HG03469 (cell line): ENCODE measurements around the gene ONECUT1.

ENCODE experiments used
- ATAC-seq: cut with Tn5 transposase; IDR thresholded peaks from one replicate; pipeline ENCODE4 v1.9.1; 2021; ENCODE audit warnings: mild to moderate bottlenecking, moderate library complexity, moderate number of reproducible peaks; ENCODE audit not compliant: unreplicated experiment

ONECUT1 gene

GRCh38 chr15:52797625-52798501, 7.7 kb upstream of the ONECUT1 start:
- no peak for ATAC-seq

- no peak for ATAC-seq
Observed at GRCh38 chr15:52796753-52797520, 6.8 kb upstream of the ONECUT1 start.

GRCh38 chr15:52796228-52796521, 6.0 kb upstream of the ONECUT1 start:
- ATAC-seq, result no peak

DNA sequence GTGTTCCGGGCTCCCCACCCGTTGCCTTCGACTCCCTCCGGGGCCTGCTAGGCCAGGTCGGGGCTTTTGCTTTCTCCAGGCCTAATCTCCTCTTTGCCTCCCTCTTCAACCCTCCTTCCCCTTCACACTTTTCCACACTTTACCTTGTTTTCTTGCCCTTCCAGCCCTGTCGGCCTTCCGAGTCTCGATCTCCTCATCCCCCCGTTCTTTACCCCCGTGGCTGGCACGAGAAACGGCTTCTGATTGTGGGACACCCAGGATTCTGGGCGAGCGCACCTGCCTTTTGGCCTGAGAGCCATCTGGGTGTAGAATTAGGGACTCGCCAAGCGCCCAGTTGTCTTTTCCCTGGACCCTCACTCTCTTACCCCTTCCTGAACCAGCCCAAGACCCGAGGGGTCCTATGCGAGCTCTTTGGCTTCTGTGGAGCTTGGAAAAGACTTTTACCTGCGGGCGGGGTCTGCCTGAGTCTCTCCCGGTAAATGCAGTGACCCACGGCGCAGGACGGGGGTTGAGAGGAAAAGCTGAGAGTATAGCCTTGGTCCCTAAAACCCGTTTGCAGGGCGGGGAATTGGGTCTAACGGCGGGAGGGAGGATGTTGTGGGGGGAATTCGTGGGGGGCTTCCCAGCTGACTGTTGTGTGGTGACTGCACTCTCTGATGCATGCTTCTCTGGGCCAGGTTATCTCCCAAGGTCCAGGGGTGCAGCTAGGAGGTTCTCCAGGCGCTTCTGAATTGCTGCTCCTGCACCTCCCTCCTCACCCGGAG, 5.5 kb upstream of the ONECUT1 start:
- ATAC-seq, result no peak

DNA sequence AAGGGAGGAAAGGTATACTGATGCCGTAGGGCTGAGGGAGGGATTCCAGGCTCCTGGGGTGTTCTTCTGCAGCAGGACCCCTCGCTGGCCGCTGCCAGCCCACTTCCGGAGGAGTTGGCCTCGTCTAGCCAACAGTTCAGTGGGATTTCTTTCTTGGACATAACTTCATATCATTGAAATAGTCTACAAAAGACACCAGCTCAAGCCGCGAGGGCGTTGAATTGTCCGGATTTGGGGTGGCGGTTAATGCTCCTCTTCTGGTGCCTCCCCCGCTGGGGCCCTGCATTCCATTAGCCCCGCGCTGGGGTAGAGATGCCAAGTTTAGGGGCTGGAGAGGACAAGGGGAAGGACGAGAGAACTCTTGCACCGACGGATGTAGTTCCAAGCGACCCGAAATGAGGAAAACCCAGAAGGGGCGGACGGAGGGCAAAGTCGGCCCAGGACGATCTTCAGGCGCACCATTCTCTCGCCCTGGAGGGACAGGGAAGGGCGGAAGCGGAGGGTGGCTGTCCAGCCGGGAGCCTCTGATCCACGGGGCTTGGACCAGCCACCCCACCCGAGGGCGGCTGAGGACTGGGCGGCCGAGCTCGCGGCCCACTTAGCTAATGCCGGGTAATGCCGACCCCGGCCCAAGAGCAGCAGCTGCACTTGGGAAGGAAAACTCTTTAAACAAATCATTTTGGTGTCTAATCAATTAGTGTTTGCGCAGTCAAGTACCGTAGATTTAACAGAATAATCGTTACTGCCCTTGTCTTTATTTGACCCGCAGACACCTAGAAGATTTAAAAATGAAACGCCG, 4.7 kb upstream of the ONECUT1 start:
- ATAC-seq, result no peak

DNA sequence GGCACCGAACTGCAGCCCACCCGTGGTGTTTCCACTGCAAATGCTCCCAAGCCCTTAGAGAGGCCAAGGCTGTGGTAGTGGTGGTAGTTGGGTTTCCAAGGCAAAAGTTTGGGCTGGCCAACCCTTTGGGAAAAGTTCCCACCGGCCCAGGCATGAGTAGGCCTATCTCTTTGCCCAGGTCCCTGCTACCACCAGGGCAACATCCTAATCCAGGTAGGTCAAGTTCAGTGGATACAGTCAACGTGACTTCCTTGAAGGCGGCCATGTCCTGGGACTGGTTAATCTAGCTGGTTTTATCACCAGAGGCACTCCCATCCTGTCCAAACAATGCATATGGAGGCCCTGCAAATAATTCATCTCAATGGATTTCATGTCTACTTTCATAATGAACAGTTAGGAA, 1.6 kb upstream of the ONECUT1 start:
- no peak for ATAC-seq

- ATAC-seq, result no peak
Observed at GRCh38 chr15:52790941-52791751, 1.0 kb upstream of the ONECUT1 start.

DNA sequence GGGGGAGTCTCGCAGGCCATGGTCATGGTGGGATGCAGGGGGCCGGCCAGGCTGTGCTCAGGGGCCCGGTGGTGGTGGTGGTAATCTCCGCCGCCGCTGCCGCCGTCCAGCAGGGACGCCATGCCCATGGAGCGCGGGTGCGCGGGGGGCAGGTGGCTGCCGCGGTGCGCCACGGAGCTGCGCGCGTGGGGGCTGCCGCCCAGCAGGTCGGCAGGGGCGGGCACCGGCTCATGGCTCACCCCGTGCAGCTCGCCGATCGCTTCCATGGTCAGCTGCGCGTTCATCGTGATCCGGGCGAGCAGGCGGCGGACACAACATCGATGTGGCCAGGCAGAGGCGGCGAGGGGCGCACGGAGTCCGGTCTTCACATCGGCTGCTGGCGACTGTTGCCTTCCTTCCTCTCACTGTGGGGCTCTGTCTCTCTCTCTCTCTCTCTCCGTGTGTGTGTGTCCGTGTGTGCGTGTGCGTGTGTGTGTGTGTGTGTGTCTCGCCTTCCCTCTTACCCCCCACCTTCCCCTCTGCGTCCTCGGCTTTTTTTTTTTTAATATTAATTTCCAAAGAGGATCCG, 451 bp downstream of the ONECUT1 start:
- ATAC-seq, result no peak

GRCh38 chr15:52789008-52789600, 1.0 kb downstream of the ONECUT1 start:
- no peak for ATAC-seq

DNA sequence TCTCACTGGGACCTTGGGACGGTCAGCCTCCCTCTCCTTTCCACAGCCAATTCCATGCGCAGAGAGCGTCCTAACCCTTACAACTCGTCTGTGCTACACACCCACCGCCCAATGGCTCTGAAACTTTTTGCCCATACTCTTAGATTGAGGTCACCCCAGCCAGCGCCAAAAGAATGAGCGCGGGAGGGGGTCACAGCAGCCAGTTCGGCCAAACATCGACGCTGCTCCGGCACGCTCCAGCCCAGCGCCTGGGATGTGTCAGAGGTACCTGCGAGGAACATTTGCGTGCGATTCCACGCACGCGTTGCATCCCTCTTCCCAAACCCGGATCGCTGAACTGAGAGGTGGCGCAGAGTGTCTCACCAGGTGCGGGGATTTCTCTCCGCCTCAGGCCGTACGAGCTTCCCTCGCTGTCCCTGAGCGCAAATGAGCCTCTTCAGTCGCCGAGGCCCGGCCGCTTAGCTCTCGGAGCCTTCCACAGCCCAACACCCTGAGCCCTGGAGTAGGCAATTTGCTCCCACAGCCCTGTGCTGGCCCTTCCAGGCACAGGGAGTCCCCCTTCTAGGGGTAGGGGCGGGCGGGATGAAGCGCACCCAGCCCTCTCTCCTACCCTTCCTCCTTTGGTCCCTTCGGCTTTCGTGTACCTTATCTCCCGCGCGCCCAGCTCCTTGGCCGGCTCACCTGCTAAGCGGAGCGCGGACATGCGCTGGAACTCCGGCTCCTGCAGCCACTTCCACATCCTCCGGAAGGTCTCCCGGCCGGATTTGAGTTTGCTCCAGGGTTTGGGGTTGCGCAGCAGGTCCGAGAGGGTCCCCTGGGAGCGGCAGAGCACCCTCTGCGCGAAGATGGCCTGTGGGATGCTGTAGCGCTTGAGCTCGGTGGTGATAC, 1.8 kb downstream of the ONECUT1 start:
- no peak for ATAC-seq

DNA sequence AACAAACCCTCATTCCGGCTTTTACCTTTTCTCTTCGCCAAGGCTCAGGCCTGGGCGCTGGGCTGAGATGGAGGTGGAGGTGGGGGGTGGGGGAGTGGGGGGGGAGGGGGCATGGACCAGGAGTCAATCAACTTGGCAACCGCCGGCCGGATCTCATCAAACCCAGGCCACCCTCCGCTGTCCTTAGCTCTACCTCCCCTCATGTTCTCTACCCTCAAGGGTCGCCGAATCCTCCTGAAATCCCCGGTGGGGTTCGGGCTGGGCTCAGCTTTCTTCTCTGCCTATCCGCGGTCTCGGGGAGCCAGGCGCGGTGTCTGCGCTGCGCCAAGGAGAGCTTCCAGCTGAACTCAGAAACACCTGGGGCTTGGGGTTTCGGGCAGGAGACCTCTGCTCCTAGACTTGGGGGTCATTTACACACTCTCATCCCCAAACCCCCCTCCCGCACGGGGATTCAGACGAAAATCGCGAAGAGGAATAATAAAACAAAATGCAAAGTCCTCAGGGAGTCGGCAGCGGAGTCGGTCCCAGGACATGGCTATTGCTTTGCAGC, 2.5 kb downstream of the ONECUT1 start:
- ATAC-seq, result no peak

DNA sequence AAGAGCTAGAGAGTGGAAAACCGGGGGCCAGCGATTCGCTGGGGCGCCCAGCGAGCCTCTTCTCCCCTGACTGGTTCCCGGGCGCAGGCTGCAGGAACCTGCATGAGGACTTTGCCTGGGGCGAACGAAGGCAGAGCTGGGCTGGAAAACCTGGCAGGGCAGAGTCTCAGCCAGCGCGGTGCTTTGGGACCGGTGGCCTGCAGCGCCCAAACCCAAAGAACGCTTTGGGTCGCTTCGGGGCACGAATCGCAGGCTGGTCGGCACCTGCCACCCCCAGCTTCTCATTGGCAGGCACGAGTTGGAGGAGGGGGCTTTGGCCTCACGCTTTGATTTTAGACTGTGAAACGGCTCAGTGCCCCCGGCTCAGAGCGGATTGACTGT, 3.0 kb downstream of the ONECUT1 start:
- no peak for ATAC-seq

DNA sequence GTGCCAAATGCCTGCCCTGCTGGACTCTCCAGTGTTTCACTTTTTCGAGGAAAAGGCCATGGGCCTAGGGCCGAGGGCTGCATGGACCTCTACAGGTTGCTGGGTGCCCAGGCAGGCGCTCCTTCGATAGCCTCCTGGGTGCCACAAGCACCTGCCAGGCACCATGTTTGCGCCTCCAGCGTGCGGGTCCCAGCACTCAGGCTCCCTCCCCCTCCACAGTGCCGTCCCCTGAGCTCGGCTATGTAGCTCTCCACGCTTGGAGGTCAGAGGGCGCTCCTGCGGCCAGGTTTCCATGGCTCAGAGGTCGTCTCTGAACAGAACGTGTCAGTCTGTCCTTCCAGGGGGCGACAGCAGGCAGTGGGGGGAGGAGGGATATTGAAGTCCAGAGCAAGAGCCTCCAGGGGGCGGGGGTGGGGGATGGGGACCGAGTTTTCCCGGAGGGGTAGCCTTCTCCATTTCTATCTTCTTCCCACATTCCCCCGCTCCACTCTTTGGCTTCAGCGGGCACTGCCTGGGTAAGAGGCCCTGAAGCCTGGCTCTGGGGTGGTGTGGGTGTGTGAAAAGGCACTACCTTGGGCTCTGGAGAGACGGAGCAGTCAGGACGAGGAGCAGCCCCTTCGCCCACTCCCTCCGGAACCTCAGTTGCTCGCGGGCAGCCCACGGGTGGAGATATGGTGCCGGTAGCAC, 3.6 kb downstream of the ONECUT1 start:
- ATAC-seq, result no peak

- no peak for ATAC-seq
Observed at GRCh38 chr15:52785672-52786406, 4.3 kb downstream of the ONECUT1 start.

DNA sequence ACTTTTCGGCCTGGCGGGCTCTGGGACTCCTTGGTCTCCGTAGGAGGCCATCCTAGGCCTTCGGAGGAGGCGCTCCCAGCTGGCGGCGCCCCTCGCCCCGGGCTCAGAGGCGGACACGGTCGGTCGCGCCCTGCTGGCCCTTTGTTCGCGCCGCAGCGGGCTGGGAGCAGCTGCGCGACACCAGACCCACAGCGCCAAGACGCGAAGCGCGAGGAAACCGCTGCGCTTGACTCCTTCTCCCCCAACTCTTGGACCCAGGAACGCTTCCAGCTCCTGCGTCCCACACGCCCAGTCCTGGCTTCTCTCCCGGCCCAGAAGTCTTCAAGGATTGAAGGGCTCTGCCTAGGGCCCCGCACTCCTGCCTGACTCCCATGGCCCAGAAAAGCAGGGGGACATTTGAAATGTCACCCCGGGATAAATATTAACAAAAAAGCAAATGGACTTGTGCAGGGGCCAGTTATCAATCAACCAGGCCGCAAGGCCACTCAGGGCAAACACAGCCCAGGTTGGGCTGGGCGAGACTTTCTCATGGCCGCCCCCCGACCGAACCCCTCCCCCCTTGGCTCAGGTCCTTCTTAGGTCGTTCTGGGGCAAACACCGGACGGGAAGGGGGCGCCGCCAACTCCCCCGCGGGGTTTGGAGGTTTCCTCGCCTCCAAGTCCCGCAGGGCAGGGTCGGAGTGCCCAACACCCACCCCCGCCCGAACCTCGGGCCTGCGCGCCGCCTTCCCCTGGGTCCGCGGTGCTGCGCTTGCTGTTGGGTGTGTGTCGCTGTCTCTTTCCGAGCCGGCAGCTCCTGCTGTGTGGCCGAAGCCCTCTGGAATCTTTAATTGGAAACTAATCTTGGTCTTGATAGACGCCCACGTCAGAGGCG, 5.1 kb downstream of the ONECUT1 start:
- ATAC-seq, result no peak
